PC-9 (cell line): ENCODE results near the gene NPBWR2. TPM values are rescaled to one million over a fixed set of nuclear protein-coding genes. Genes with fewer than 3 reads are reported as not detected.

Experiments used
- BruUV-seq: library from RNA; stranded (reverse); fragments of 400-500 nt; replicated peaks from 2 replicates; lab custom pipeline; 2021; lab: Mats Ljungman, UMichigan
- CTCF ChIA-PET: fragments of 300-600 bp; sonication (Branson Sonifier 250); formaldehyde crosslinking; loops from one replicate; lab custom pipeline; 2022; ENCODE audit warnings: antibody characterized with exemption; lab: Charles Lee
- POLR2A ChIA-PET: fragments of 300-600 bp; sonication (Branson Sonifier 250); formaldehyde crosslinking; loops from one replicate; lab custom pipeline; 2022; ENCODE audit warnings: antibody characterized with exemption; ENCODE audit not compliant: unreplicated experiment; lab: Charles Lee
- DNase-seq, 2 experiments: peaks; one replicate each; pipeline versions ENCODE4 v3.0.0 to v3.0.0-alpha.2; 2015 to 2022; ENCODE audit warnings: mixed read lengths in 1 of 2
- H2AFZ ChIP-seq: fragments of 200-600 bp; sonication (generic); 2 replicates; pipeline ENCODE4 v1.8.1; 2017; ENCODE audit warnings: antibody characterized with exemption
- H3F3A ChIP-seq: fragments of 200-600 bp; sonication (generic); 2 replicates; pipeline ENCODE4 v1.8.1; 2017; ENCODE audit warnings: antibody characterized with exemption, mild to moderate bottlenecking, low read depth; ENCODE audit not compliant: insufficient read depth
- H3K27ac ChIP-seq: fragments of 200-600 bp; sonication (generic); 2 replicates; pipeline ENCODE4 v1.6.1; 2016; ENCODE audit warnings: mixed run types
- H3K27me3 ChIP-seq: fragments of 200-600 bp; sonication (generic); 2 replicates; pipeline ENCODE4 v1.6.1; 2016; ENCODE audit warnings: low read depth, mixed run types; ENCODE audit not compliant: insufficient read depth
- H3K36me3 ChIP-seq: fragments of 200-600 bp; sonication (generic); 2 replicates; pipeline ENCODE4 v1.6.1; 2016; ENCODE audit warnings: low read depth, mixed run types
- H3K4me1 ChIP-seq: fragments of 200-600 bp; sonication (generic); replicated peaks from 2 replicates; pipeline ENCODE4 v1.6.1; 2016; ENCODE audit warnings: mixed run types; ENCODE audit not compliant: insufficient read depth
- H3K4me2 ChIP-seq: fragments of 200-600 bp; sonication (generic); 2 replicates; pipeline ENCODE4 v1.6.1; 2017; ENCODE audit warnings: mixed run types
- H3K4me3 ChIP-seq: fragments of 200-600 bp; sonication (generic); 2 replicates; pipeline ENCODE4 v1.6.1; 2016; ENCODE audit warnings: mixed run types
- H3K79me2 ChIP-seq: fragments of 200-600 bp; sonication (generic); 2 replicates; pipeline ENCODE4 v1.6.1; 2017; ENCODE audit warnings: low read depth, mixed run types
- H3K9me2 ChIP-seq: fragments of 200-600 bp; sonication (generic); 2 replicates; pipeline ENCODE4 v1.8.1; 2017; ENCODE audit warnings: mild to moderate bottlenecking; ENCODE audit not compliant: insufficient read depth
- H3K9me3 ChIP-seq: fragments of 200-600 bp; sonication (generic); 2 replicates; pipeline ENCODE4 v1.8.1; 2016; ENCODE audit warnings: low read depth; ENCODE audit not compliant: insufficient read depth
- H4K20me1 ChIP-seq: fragments of 200-600 bp; sonication (generic); 2 replicates; pipeline ENCODE4 v1.8.1; 2017; ENCODE audit not compliant: insufficient read depth
- EZH2 ChIP-seq: fragments of 200-600 bp; sonication (generic); IDR thresholded peaks from 2 replicates; pipeline ENCODE4 v1.8.0; 2017; ENCODE audit warnings: antibody characterized with exemption, low read depth
- intact Hi-C: fragments of 100-400 bp; cut with micrococcal nuclease; formaldehyde crosslinking; loops from one replicate; pipeline ENCODE4 v1.10.0; 2022; ENCODE audit not compliant: unreplicated experiment
- total RNA-seq: library from RNA; stranded (reverse); gene quantifications from 2 replicates; pipeline ENCODE4 v1.2.3, GENCODE V29; 2021
- TF ChIP-seq, protein P1 (sequence below): fragments of 200-600 bp; sonication (generic); conservative IDR thresholded peaks from 2 replicates; pipeline ENCODE4 v1.6.1; 2017; ENCODE audit warnings: mixed run types, antibody characterized with exemption, mild to moderate bottlenecking, moderate library complexity

The NPBWR2 gene
- total RNA-seq, 1 experiment from 2014 or later = not detected

DNA sequence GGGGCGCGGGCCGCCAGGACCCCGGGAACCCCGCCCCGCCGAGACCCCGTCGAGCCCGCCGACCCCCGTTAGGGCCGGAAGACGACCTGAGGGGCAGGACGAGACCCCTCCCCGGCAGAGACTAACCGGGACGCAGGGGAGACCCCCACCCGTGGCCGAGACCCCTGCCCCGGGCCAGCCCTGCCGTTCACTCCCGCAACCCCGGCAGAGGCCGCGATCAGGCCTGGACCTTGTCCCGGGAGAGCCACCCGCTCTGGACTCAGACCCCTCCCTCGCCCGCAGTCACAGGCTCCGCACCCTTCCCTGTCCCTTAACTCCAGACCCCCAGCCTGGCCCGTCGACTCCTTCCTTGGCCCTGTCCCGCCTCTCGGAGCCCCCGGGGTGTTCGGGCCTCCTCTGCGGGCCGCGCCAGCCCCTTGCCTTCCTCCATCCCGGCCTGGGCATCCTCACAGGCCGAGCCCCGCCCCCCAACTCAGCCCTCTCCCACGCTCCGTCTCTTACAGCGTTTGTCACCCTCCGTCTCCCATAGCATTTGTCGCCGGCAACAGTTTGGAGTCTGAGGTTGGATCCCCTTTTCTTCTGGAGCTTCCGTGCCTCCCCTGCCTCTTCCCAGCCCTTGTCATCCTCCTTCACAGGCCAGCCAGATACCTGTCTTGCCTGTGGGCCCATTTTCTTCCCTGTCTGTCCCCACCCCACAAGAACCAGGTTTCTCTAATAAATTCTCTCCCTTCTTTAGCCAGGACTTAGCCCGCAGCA, 43.8 kb downstream of the NPBWR2 start:
- Histone ChIP-seq H3F3A (peaks cover 31% of the 10 kb centered on the region; the same call in 1 of the 2 replicates), H3K27ac (peak overlapping the region; percentile 61), H4K20me1 (peaks cover 5% of the 10 kb centered on the region), H3K79me2 (peaks cover 19% of the 10 kb centered on the region), H2AFZ (peak overlapping the region; percentile 85), H3K4me3 (peak overlapping the region; percentile 90), H3K4me1 (peaks cover 47% of the 10 kb centered on the region), H3K27me3 (no peaks in the 10 kb centered on the region), H3K4me2 (peak overlapping the region; percentile 96), H3K9me2 (no peaks in the 10 kb centered on the region), H3K9me3 (no peaks in the 10 kb centered on the region), H3K36me3 (no peaks in the 10 kb centered on the region)
- POLR2A ChIA-PET = interaction anchor here (0.6 to 1.0 kb wide), 8 partner anchors 9 to 791 kb away, joined by 3 to 18 read pairs (median 4); partner anchors contain the start of genes ARFGAP1, HELZ2 and PRPF6
- DNase-seq = no peak
- intact Hi-C loops = loop anchor here (1.0 to 10.0 kb wide), 5 partner anchors 15 to 199 kb away; partner anchors contain the start of genes ABHD16B, PRPF6, RGS19 and TPD52L2
- TF ChIP-seq EZH2 = no peak
- TF ChIP-seq, protein P1, sequence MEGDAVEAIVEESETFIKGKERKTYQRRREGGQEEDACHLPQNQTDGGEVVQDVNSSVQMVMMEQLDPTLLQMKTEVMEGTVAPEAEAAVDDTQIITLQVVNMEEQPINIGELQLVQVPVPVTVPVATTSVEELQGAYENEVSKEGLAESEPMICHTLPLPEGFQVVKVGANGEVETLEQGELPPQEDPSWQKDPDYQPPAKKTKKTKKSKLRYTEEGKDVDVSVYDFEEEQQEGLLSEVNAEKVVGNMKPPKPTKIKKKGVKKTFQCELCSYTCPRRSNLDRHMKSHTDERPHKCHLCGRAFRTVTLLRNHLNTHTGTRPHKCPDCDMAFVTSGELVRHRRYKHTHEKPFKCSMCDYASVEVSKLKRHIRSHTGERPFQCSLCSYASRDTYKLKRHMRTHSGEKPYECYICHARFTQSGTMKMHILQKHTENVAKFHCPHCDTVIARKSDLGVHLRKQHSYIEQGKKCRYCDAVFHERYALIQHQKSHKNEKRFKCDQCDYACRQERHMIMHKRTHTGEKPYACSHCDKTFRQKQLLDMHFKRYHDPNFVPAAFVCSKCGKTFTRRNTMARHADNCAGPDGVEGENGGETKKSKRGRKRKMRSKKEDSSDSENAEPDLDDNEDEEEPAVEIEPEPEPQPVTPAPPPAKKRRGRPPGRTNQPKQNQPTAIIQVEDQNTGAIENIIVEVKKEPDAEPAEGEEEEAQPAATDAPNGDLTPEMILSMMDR = no peak
- BruUV-seq = no TSS peak
- CTCF ChIA-PET = interaction anchor here (1.0 kb wide), 1 partner anchor 83 kb away, joined by 3 read pairs; the partner anchor contains the start of gene PRPF6

DNA sequence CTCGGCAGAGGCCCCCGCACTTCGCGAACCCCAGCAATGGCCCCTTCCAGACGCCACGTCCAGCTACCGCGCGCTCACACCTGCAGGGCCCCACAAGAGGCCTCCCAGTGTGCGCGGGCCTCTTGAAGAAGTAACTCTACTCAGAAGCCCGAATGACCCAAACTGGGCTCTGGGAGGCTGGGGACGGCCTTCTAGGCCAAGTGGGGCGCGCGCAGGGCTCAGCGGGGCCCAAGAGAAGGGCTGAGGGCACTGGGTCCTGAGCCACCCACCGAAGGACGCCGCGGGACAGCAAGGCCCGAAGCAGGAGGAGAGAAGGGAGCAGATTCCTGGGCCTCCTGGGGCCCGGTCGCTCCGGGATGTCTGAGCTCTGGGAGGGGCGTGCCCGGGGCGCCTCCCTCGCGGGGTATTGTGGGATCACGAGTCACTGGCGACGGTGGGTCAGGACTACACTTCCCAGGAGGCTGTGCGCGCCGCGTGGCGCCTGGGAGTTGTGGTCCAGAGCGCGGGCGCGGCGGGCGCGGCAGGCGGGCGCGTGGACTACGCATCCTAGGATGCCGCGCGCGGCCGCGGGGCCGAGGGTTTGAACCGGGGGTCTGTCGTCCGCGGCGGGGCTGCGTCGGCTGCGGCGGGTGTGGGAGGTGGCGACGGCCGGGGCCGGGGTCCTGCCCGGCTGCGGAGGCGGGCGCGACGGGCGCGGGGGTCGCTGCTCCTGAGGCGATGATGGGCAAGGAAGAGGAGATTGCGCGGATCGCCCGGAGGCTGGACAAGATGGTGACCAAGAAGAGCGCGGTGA, 44.6 kb downstream of the NPBWR2 start, which contains the start of gene TCEA2:
TCEA2 (plus strand) TSS at position 603 of the 793 bp plus-strand sequence; CDS start at position 718, 115 bp downstream.
- Histone ChIP-seq H3K9me3 (no peaks in the 10 kb centered on the region), H3F3A (peaks cover 31% of the 10 kb centered on the region; the same call in 1 of the 2 replicates), H3K4me3 (peak within 1 kb of the TSS; percentile 90), H3K4me1 (peaks cover 54% of the 10 kb centered on the region), H3K27me3 (no peaks in the 10 kb centered on the region), H3K4me2 (peak within 1 kb of the TSS; percentile 96), H3K36me3 (no peaks in the 10 kb centered on the region), H3K27ac (peak within 1 kb of the TSS; percentile 61), H2AFZ (peak within 1 kb of the TSS; percentile 85), H3K79me2 (peaks cover 19% of the 10 kb centered on the region), H3K9me2 (no peaks in the 10 kb centered on the region), H4K20me1 (peaks cover 5% of the 10 kb centered on the region)
- ChIA-PET POLR2A (interaction anchor here (0.6 to 1.0 kb wide), 10 partner anchors 8 to 790 kb away, joined by 3 to 18 read pairs (median 4); partner anchors contain the start of genes ARFGAP1, HELZ2, PPDPF and PRPF6), CTCF (interaction anchor here (1.0 kb wide), 1 partner anchor 82 kb away, joined by 3 read pairs; the partner anchor contains the start of gene PRPF6)
- no peak for TF ChIP-seq EZH2
- TF ChIP-seq, protein P1 = no peak
- intact Hi-C loops = loop anchor here (1.0 to 10.0 kb wide), 5 partner anchors 16 to 198 kb away; partner anchors contain the start of genes ABHD16B, PRPF6, RGS19 and TPD52L2
- peak; percentile 87 to 97 for DNase-seq
- no TSS peak for BruUV-seq

DNA sequence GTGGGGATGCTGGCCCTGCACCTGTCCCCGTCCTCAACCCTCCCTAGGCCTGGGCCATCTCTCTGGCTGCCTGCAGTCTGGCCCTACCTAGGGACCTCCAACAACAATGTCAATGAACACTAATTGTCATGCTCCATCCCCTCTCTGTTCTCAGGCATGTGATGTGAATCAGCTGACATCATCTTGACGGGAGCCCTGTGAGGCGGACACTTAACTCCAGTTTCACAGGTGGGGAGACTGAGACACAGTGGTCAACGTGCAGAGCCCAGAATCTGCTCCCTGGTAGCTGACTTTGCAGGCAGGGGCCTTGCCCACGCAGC, 45.1 kb downstream of the NPBWR2 start:
- TSS peak; percentile 96 for BruUV-seq
- Histone ChIP-seq H3K9me3 (no peaks in the 10 kb centered on the region), H3K27ac (peak overlapping the region; percentile 48; the same call in 1 of the 2 replicates), H3K27me3 (no peaks in the 10 kb centered on the region), H3K36me3 (no peaks in the 10 kb centered on the region), H4K20me1 (peaks cover 5% of the 10 kb centered on the region), H3K79me2 (peaks cover 19% of the 10 kb centered on the region), H3K4me3 (peak overlapping the region; percentile 90), H3F3A (peaks cover 31% of the 10 kb centered on the region; the same call in 1 of the 2 replicates), H2AFZ (peak overlapping the region; percentile 85), H3K4me2 (peak overlapping the region; percentile 96), H3K9me2 (no peaks in the 10 kb centered on the region), H3K4me1 (peaks cover 56% of the 10 kb centered on the region)
- CTCF ChIA-PET = interaction anchor here (1.0 kb wide), 1 partner anchor 82 kb away, joined by 3 read pairs; the partner anchor contains the start of gene PRPF6
- DNase-seq = no peak
- intact Hi-C loops = loop anchor here (2.0 to 10.0 kb wide), 4 partner anchors 17 to 197 kb away; partner anchors contain the start of genes ABHD16B, RGS19, TPD52L2 and UCKL1
- TF ChIP-seq, protein P1 = no peak
- TF ChIP-seq EZH2 = no peak
- POLR2A ChIA-PET = interaction anchor here (0.6 to 1.0 kb wide), 3 partner anchors 81 to 542 kb away, joined by 3 to 7 read pairs (median 3); partner anchors contain the start of genes PPDPF and PRPF6
